Caco-2 (cell line): ENCODE data around the gene IFNA4. TPM values are rescaled to one million over a fixed set of nuclear protein-coding genes. Genes with fewer than 3 reads are reported as not detected.
A peak's percentile ranks its signal among the peaks of the same experiment; 100 is the strongest.
"Not testable (repeated sequence)": the region's sequence is repeated elsewhere in the genome, so short reads cannot be mapped to it uniquely, and the experiment has no call there.

Experiments used
- BruUV-seq: library from RNA; stranded (reverse); fragments of 400-500 nt; replicated peaks from 2 replicates; lab custom pipeline; 2021; lab: Mats Ljungman, UMichigan
- CTCF ChIA-PET: fragments of 300-600 bp; sonication (Branson Sonifier 250); formaldehyde crosslinking; loops from one replicate; lab custom pipeline; 2022; ENCODE audit warnings: antibody characterized with exemption; lab: Charles Lee
- POLR2A ChIA-PET: fragments of 300-600 bp; sonication (Branson Sonifier 250); formaldehyde crosslinking; loops from one replicate; lab custom pipeline; 2022; ENCODE audit warnings: antibody characterized with exemption; lab: Charles Lee
- DNase-seq, 2 experiments: peaks; one replicate each; pipeline versions ENCODE4 v3.0.0 to v3.0.0-alpha.2; 2020 to 2022
- H3K27me3 ChIP-seq: replicated peaks from 2 replicates; pipeline ENCODE4 v1.6.0; 2011; ENCODE audit warnings: low read length; ENCODE audit not compliant: control insufficient read depth, insufficient read depth
- H3K36me3 ChIP-seq: 2 replicates; pipeline ENCODE4 v1.5.1; 2011; ENCODE audit warnings: low read length; ENCODE audit not compliant: control insufficient read depth, insufficient read depth
- H3K4me1 ChIP-seq: fragments of 250-450 bp; sonication (Bioruptor Pico); 2 replicates; pipeline ENCODE4 v1.5.1; 2020; ENCODE audit warnings: mild to moderate bottlenecking
- H3K4me3 ChIP-seq: 2 replicates; pipeline ENCODE4 v1.5.1; 2011; ENCODE audit warnings: low read depth, mild to moderate bottlenecking, control low read depth, low read length
- H3K9me3 ChIP-seq: fragments of 250-450 bp; sonication (Bioruptor Pico); 2 replicates; pipeline ENCODE4 v1.5.1; 2020; ENCODE audit warnings: mild to moderate bottlenecking, moderate library complexity
- H3K27ac Mint-ChIP-seq: one replicate; pipeline ENCODE4 v1.8.0; 2022; ENCODE audit warnings: mixed read lengths; ENCODE audit not compliant: unreplicated experiment
- H3K27me3 Mint-ChIP-seq: one replicate; pipeline ENCODE4 v1.8.0; 2022; ENCODE audit warnings: mixed read lengths; ENCODE audit not compliant: insufficient read depth, unreplicated experiment
- H3K36me3 Mint-ChIP-seq: one replicate; pipeline ENCODE4 v1.8.0; 2022; ENCODE audit warnings: mild to moderate bottlenecking, mixed read lengths; ENCODE audit not compliant: insufficient read depth, unreplicated experiment
- H3K4me1 Mint-ChIP-seq: one replicate; pipeline ENCODE4 v1.8.0; 2022; ENCODE audit warnings: low read depth, mixed read lengths; ENCODE audit not compliant: unreplicated experiment
- H3K4me3 Mint-ChIP-seq: one replicate; pipeline ENCODE4 v1.8.0; 2022; ENCODE audit warnings: mild to moderate bottlenecking, moderate library complexity, mixed read lengths; ENCODE audit not compliant: unreplicated experiment
- H3K9me3 Mint-ChIP-seq: one replicate; pipeline ENCODE4 v1.8.0; 2022; ENCODE audit warnings: mixed read lengths; ENCODE audit not compliant: unreplicated experiment
- intact Hi-C: fragments of 100-400 bp; cut with micrococcal nuclease; formaldehyde crosslinking; loops from one replicate; pipeline ENCODE4 v1.10.0; 2022; ENCODE audit not compliant: unreplicated experiment
- total RNA-seq: library from RNA; stranded (reverse); gene quantifications from 2 replicates; pipeline ENCODE4 v1.2.3, GENCODE V29; 2022
- TF ChIP-seq, protein P1 (sequence below), 2 experiments: fragments of 200-600 bp in 1 of 2; IDR thresholded peaks; 1 replicate in 1 of 2; 2 replicates in 1 of 2; pipeline versions ENCODE4 v1.5.1 to v1.8.0; 2011 to 2022; ENCODE audit warnings: antibody characterized with exemption in 1 of 2, control low read depth in 1 of 2, inconsistent platforms in 1 of 2, low read depth in 1 of 2, low read length in 1 of 2, mild to moderate bottlenecking in 1 of 2, moderate library complexity in 1 of 2; ENCODE audit not compliant: insufficient read depth in 1 of 2, severe bottlenecking in 1 of 2, unreplicated experiment in 1 of 2

Gene IFNA4
- total RNA-seq, 1 experiment from 2014 or later: not detected

GRCh38 chr9:21205204-21205603 is 17.8 kb upstream of the IFNA4 start:
- Mint-ChIP-seq H3K4me3 (no peak overlapping the region), H3K36me3 (no peaks in the 10 kb centered on the region), H3K27ac (no peak overlapping the region), H3K27me3 (peaks cover 7% of the 10 kb centered on the region), H3K4me1 (no peaks in the 10 kb centered on the region), H3K9me3 (no peaks in the 10 kb centered on the region)
- POLR2A ChIA-PET: no interaction called here
- H3K9me3 ChIP-seq: no peaks in the 10 kb centered on the region
- BruUV-seq: no TSS peak
- no peak for DNase-seq
- TF ChIP-seq, protein P1, sequence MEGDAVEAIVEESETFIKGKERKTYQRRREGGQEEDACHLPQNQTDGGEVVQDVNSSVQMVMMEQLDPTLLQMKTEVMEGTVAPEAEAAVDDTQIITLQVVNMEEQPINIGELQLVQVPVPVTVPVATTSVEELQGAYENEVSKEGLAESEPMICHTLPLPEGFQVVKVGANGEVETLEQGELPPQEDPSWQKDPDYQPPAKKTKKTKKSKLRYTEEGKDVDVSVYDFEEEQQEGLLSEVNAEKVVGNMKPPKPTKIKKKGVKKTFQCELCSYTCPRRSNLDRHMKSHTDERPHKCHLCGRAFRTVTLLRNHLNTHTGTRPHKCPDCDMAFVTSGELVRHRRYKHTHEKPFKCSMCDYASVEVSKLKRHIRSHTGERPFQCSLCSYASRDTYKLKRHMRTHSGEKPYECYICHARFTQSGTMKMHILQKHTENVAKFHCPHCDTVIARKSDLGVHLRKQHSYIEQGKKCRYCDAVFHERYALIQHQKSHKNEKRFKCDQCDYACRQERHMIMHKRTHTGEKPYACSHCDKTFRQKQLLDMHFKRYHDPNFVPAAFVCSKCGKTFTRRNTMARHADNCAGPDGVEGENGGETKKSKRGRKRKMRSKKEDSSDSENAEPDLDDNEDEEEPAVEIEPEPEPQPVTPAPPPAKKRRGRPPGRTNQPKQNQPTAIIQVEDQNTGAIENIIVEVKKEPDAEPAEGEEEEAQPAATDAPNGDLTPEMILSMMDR (IDR thresholded peaks at IDR 0.05; ENCODE audit: insufficient read depth in 1 of 2, low read depth in 1 of 2, low read length in 1 of 2, severe bottlenecking in 1 of 2, unreplicated experiment in 1 of 2): no peak
- H3K4me3 ChIP-seq: no peak overlapping the region
- H3K27me3 ChIP-seq: no peaks in the 10 kb centered on the region
- H3K4me1 ChIP-seq: no peaks in the 10 kb centered on the region
- CTCF ChIA-PET: no interaction called here
- intact Hi-C loops: no loop called here
- no peaks in the 10 kb centered on the region for H3K36me3 ChIP-seq

GRCh38 chr9:21202105-21202504 is 14.7 kb upstream of the IFNA4 start, which contains the start of gene IFNA7:
Gene IFNA7, minus strand, starts transcription at chr9:21202205. Its CDS starts 40 bp downstream, at chr9:21202165.
- H3K36me3 Mint-ChIP-seq, H3K9me3 Mint-ChIP-seq, H3K36me3 ChIP-seq, H3K27me3 ChIP-seq, H3K27ac Mint-ChIP-seq, H3K4me3 ChIP-seq, H3K4me1 Mint-ChIP-seq, H3K4me3 Mint-ChIP-seq, H3K9me3 ChIP-seq, intact Hi-C loops, H3K27me3 Mint-ChIP-seq, CTCF ChIA-PET, H3K4me1 ChIP-seq, DNase-seq, BruUV-seq, POLR2A ChIA-PET: not testable (repeated sequence)

DNA sequence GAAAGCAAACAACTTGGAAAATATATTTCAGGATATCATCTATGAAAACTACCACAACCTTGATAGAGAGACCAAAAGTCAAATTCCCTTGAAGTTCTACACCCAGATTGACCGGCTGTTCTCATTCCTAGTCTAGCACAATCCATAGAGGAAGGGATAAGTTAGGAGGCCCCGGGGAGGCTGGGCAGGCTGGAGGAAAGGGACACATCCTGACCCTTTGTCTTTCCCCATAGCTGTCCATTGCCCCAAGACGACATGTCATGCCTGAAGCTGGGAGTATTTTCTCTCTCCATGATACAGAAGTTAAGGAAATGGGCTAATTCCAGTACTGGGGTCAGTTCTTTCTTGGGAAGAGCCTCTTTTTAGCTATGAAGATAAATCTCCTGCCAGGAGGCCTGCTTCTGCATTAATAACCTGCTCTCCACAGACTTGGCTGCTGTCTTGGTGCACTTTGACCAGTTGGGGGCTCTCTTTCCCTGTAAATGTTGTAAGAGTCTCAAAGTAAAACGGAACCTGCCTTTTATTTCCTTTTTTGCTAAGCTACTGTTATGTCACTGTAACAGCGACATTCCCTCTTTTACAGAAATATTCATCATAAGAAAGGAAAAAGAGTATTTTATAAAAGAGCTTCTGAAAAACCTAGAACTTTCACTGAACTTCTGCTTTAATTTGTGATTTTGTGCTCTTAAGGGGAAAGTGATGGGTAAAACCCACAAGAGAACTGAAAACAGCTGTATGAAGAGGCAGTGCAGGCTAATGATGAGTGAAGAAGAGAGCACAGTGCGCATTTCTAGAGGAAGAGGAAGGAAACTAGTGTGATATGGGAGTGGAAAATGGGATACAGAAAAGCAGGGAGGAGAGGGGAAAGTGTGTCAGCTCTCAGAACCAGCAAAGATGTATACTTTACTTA is 7.7 kb upstream of the IFNA4 start:
- peak in 1 of 2 experiments; percentile 43 for DNase-seq
- TF ChIP-seq, protein P1 (IDR thresholded peaks at IDR 0.05; ENCODE audit: insufficient read depth in 1 of 2, low read depth in 1 of 2, low read length in 1 of 2, severe bottlenecking in 1 of 2, unreplicated experiment in 1 of 2): peak; percentile 36 to 38
- H3K4me1 Mint-ChIP-seq, BruUV-seq, H3K9me3 Mint-ChIP-seq, H3K27ac Mint-ChIP-seq, H3K4me3 ChIP-seq, H3K9me3 ChIP-seq, H3K36me3 Mint-ChIP-seq, H3K4me3 Mint-ChIP-seq, H3K36me3 ChIP-seq, POLR2A ChIA-PET, H3K27me3 ChIP-seq, H3K27me3 Mint-ChIP-seq, H3K4me1 ChIP-seq: not testable (repeated sequence)
- CTCF ChIA-PET: interaction anchor here (0.6 to 1.4 kb wide), 4 partner anchors 8 to 240 kb away, joined by 3 to 4 read pairs (median 4); no protein-coding TSS in a partner anchor
- intact Hi-C loops: loop anchor here (1.0 to 10.0 kb wide), 2 partner anchors 200 to 594 kb away; no protein-coding TSS in a partner anchor
